MM.1S (cell line): Measurements from ENCODE around the gene CD38.

Source experiments
- EZH2phosphoT487 ChIP-seq: fragments of 300-600 bp; sonication (generic); IDR thresholded peaks from 2 replicates; pipeline ENCODE4 v1.6.1; 2018; ENCODE audit warnings: antibody characterized with exemption, low read length
- TF ChIP-seq, protein P1 (sequence below): fragments of 300-600 bp; sonication (generic); IDR thresholded peaks from 2 replicates; pipeline ENCODE4 v1.5.1; 2016; ENCODE audit warnings: antibody characterized with exemption, low read length, mixed read lengths

DNA sequence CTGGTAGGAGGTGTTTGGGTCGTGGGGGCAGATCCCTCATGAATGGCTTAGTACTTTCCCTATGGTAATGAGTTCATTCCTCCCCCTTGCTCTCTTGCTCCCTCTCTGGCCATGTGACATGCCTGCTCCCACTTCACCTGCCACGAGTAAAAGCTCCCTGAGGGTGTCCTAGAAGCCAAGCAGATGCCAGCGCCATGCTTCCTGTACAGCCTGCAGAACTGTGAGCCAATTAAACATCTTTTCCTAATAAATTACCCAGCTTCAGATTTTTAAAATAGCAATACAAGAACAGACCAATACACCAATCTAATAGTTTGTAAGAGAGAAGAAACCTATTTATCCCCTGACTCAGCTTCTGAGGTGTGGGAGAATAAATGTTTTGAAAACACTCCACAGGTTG, 99.9 kb downstream of the CD38 start:
- TF ChIP-seq, protein P1, sequence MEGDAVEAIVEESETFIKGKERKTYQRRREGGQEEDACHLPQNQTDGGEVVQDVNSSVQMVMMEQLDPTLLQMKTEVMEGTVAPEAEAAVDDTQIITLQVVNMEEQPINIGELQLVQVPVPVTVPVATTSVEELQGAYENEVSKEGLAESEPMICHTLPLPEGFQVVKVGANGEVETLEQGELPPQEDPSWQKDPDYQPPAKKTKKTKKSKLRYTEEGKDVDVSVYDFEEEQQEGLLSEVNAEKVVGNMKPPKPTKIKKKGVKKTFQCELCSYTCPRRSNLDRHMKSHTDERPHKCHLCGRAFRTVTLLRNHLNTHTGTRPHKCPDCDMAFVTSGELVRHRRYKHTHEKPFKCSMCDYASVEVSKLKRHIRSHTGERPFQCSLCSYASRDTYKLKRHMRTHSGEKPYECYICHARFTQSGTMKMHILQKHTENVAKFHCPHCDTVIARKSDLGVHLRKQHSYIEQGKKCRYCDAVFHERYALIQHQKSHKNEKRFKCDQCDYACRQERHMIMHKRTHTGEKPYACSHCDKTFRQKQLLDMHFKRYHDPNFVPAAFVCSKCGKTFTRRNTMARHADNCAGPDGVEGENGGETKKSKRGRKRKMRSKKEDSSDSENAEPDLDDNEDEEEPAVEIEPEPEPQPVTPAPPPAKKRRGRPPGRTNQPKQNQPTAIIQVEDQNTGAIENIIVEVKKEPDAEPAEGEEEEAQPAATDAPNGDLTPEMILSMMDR = no peak
- TF ChIP-seq EZH2phosphoT487 = no peak
